GM21390 (cell line): ENCODE results near the gene AATK.
"Not testable (repeated sequence)": the region's sequence is repeated elsewhere in the genome, so short reads cannot be mapped to it uniquely, and the experiment has no call there.

Experiments used
- ATAC-seq: cut with Tn5 transposase; IDR thresholded peaks from one replicate; pipeline ENCODE4 v1.9.1; 2021; ENCODE audit not compliant: unreplicated experiment

AATK gene

DNA sequence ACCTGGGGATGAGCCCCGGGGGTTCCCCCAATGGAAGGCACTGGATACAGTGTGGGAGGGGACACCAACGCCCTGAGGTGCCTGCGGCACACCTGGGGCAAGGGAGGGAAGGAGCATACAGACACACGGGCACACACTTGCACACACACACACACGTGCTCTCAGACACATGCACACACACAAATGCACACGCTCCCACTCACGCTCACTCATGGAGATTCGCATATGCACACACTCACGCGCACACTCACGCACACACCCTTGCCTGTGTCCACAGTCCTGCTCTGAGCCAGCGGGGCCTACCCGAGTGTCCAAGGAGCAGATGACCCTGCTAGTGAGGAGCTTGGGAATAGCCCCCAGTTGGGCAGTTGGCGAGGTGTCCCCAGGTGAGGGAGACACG is 17.4 kb downstream of the AATK start:
- no peak for ATAC-seq

DNA sequence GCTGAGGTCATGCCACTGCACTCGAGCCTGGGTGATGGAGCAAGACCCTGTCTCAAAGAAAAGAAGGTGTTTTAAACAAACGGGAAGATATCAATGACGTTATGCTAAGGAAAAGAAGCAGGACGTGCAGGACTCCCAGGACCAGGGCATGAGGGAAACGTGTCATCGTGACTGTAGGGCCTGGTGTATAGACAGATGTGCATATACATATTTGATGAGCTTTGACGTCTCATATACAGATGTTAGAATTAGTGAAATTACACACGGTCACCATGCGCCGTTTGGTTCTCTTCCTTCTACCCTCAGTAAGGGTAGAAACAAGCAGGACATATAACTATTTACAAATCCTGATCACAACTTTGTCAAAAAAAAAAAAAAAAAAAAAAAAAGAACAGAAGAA is 18.3 kb downstream of the AATK start:
- no peak for ATAC-seq

DNA sequence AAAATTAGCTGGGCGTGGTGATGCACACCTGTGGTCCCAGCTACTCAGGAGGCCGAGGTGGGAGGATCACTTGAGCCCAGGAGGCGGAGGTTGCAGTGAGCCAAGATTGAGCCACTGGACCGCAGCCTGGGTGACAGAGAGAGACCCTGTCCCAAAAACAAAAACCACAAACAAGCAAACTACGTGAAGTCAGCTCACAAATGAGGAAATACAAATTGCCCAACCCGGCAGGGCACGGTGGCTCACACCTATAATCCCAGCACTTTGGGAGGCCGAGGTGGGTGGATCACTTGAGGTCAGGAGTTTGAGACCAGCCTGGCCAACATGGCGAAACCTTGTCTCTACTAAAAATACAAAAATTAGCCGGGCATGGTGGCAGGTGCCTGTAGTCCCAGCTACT is 19.8 kb downstream of the AATK start:
- not testable (repeated sequence) for ATAC-seq

DNA sequence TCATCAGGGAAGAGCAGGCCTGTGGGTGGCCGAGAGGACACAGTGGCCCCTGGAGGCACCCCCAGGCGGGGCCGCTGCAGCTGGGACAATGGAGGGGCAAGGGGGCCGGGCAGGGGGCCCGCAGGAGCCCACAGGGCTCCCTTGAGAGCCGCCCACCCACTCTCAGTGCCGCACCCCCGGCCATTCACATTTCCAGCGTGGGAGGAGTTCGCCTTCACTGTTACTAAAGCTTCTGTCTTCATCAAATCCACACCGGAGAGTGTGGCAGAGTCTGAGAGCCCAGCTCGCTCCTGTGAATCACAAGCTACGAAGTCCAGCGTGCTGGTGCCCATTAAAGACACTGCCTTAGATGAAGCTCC is 21.6 kb downstream of the AATK start:
- ATAC-seq, result no peak

DNA sequence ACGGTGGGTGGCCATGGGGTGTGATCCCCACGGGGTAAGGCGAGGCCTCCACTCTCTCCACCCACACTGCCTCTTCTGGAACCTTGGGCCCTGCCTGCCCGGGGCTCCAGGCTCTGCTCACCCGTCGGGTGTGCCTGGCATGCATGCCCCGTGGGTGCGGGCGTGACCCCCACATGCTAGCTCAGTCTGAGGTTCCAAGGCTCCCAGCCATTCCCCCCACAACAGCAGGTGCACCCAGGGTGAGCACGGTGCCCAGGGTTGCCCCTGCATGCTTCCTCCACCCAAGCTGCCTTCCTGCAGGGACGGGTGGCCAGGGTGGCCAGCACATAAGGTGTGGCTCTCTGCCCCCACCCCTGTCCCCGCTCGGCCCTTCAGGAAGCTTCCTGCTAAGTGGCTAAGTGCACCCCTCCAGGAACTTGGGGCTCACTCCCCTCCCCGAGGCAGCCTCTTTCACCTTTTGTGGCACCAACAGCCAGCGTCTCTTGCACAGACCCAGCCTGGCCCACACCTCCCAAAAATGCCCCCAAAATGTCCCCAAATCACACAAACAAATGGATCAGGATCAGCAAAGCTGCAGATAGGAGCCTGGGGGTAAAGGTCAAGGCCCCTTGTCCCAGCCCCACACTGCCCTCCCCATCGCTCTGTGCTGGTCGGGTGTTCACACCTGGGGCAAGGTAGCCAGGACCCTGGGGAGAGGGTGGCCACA is 22.2 kb downstream of the AATK start:
- no peak for ATAC-seq

DNA sequence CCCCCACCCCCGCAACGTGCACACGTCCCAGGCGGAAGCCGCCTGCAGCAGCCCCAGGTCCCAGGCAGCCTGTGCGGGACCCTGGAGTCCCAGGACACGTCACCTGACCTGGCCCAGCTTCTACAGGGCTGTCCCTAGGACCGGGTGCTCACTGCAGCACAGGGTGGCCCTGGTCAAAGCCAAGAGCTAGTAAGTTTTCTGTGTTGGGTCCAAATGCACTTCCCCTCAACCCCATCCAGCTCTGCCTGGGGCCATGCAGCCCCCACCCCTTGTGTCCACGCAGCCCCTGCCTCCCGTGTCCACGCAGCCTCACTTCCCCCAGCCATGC is 22.9 kb downstream of the AATK start:
- ATAC-seq, result no peak

DNA sequence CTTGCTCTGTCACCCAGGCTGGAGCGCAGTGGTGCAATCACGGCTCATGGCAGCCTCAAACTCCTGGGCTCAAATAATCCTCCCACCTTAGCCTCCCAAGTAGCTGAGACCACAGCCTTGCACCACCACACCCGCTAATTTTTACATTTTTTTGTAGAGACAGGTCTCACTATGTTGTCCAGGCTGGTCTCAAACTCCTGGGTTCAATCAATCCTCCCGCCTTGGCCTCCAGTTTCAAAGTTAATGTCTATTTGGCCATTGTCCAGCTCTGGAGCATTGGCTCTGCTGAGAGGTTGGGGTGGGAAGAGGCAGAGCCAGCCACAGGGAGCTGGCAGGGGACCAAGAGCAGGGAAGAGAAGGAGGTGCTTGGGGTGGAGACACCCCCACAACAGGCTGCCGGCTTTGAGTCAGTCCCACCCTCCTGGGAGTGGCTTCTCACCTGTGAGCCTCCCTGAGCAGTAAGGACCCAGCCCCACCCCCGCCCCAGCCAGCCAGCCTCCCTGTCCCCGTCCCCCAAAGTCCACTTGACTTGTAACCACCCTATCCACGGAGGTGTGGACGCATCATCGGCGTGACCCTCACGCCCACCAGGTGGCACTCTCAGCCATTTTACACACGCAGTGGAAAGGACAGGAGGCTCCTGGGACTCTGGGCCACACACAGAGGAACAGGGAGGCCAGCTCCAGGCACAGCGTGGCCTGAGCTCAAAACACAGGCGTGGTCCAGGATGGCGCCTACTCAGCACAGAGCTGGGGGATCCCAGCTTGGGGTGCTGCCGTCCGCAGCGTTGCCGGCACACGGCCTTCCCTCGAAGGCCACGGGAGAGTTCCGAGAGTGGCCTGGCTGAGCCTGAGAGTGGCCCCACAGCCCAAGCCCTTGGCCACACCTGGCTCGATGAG is 23.5 kb downstream of the AATK start:
- ATAC-seq, result no peak

DNA sequence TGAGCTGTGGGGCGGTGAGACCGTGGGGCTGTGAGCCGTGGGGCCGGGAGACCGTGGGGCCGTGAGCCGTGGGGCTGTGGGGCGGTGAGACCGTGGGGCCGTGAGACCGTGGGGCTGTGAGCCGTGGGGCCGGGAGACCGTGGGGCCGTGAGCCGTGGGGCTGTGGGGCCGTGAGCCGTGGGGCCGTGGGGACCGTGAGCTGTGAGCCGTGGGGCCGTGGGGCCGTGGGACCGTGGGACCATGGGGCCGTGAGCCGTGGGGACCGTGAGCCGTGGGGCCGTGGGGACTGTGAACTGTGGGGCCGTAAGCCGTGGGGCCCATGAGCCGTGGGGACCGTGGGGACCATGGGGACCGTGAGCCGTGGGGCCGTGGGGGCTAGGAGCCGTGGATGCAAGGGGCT is 25.3 kb downstream of the AATK start:
- ATAC-seq, result no peak

DNA sequence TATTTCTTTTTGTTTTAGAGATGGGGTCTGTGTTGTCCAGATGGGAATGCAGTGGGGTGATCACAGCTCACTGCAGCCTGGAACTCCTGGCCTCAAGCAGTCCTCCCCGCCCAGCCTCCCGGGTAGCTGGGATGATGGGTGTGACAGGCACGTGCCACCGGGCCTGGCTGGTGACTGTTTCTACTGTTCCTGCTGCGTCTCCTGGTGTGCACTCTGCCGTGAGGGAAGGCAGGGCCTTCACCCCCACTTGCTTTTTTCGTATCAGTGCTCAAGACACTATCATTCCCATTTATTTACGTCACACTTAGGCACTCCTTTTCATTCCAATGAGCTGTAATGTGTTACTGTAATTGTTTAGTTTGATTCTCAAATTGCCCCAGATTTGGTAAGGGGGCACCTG is 26.0 kb downstream of the AATK start:
- ATAC-seq, result no peak

DNA sequence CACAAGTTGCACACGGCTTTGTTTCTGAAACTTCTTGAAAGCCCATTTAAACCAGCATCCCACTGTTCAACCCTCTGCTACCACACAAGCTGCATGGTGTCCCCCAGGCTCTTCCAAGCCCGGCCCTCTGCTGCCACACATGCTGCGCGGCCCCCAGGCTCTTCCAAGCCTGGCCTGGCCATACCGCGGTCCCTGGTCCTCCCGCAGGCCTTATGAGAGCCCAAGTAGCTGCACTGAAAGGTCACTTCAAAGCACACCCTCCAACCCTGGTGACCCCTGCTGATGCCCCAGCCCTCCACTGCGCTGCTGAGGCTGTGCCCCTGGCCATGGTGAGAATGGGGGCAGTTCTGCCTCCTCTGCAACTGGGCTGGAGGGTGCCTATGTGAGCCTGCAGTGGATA is 26.6 kb downstream of the AATK start:
- no peak for ATAC-seq

DNA sequence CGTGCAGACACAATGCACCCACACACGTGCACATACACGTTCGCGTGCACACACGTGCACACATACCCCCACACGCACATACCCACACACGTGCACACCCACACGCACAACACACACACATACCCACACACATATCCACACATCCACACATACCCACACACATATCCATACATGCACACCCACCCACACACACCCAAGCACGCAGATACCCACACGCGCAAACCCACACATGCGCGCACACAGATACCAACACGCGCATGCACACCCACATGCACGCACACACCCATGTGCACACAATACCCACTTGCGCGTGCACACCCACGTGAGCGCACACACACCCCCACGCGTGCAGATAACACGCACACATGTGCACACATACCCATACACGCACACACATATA is 27.5 kb downstream of the AATK start:
- ATAC-seq, result no peak

DNA sequence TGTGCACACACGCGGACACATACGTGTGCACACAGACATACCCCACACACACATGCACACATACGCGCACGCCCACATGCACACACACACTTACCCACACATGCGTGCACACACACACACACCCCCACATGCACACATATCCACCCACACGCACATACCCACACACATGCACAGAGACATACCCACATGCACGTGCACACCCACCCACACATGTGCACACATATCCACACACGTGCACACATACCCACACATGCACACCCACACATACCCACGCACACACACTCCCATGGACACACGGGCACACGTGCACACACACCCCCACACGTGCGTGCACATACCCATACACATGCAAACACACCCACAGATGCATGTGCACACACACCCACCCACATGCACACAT is 27.9 kb downstream of the AATK start:
- no peak for ATAC-seq

DNA sequence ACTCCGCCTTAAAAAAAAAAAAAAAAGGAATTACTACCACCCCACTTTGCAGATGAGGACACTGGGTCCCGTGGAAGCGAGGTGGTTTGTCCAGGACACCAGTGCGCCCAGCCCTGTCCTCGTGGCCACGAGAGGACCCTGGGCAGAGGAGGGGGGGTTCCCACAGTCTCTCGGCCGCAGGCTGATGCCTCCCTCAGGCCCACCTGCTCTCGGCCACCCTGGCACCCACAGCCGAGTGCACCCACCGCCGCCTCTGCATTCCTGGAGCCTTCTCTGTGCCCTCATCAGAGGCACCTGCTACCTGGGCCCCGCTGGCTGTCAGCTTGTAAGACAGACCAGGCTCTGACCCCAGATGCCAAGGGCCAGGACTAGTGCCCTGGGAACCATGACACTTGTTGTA is 28.8 kb downstream of the AATK start:
- ATAC-seq, result no peak

DNA sequence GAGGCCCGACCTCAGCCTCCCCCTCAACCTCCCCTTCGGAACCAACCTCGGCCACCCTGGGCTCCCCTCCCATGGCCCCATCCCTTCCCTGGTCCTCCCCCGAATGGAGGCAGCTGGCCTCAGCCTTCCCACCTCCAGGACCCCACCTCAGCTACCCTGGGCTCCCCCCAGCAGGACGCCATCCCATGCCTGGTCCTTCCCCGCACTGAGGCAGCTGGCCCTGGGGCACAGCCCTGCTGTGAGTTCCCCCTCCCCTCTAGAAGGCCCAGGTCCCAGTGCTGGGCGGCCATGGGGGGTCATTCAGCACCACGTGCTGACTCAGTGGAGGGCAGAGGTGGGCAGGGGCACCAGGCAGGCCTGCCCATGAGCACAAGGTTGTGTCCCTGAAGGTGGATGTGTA is 29.7 kb downstream of the AATK start:
- ATAC-seq, result no peak

DNA sequence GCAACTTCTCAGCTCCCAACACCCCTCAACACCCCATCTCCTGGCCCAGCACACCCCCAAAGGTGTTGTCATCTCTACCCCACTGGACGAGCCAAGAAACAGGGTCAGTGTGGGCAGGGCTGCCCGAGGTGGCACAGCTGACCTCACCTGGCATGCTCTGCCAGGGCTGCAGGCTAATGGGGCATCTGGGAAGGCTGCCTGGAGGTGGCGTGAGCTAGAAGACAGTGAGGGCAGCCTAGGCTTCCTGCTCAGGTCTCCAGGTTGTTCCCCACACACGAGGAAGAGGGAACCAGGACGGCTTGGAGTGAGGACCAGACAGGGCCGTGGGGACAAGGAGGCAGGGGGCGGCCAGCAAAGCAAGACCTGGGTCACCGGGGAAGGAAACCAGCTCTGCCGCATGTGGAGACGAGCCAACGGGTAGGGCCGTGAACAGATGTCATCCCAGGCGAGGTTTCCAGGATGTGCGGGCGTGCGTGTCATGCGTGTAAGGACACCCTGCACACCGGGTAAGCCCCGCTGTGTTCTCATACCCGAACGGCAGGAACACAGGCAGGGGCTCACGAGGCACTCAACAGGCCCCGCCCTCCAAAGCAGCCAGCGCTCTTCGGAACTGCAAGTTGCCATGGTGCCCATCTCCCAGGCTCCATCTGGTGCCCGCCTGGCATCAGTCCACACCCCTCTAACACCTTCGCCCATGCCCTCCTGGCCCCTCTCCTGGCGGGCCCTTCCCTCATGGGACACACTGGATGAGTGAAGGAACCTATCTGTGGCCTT is 30.3 kb downstream of the AATK start:
- no peak for ATAC-seq

DNA sequence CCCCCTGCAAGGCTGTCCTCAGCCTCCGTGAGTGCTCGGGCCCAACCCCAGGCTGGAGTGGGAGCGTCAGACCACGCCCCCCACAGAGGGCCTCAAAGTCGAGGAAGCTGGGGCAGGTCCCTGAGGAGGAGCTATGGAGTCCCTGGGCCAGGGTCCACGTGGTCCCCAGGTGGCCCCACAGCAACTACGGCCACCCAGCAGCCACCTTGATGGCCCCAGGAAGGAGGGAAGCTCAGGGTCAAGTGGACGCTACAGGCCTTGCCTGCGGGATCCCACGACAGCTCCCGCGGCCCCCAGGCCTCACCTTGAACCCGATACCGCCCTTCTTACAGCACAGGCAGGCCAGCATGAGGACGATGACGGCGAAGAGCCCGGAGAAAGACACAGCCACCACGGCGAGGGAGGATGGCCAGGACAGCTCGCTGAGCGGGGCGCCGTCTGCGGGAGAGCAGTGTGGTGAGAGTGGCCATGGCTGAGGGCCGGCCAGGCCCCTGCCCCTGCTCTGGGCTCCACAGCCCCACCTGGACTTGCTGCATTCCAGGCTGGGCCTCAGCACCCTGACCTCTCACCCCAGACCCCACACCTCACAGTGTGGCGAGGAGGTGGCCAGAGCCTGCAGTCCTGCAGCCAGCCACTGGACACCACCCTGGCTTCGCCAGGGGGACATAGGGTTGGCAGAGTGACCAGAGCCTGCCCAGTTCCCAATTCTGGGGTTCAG is 31.8 kb downstream of the AATK start:
- no peak for ATAC-seq

DNA sequence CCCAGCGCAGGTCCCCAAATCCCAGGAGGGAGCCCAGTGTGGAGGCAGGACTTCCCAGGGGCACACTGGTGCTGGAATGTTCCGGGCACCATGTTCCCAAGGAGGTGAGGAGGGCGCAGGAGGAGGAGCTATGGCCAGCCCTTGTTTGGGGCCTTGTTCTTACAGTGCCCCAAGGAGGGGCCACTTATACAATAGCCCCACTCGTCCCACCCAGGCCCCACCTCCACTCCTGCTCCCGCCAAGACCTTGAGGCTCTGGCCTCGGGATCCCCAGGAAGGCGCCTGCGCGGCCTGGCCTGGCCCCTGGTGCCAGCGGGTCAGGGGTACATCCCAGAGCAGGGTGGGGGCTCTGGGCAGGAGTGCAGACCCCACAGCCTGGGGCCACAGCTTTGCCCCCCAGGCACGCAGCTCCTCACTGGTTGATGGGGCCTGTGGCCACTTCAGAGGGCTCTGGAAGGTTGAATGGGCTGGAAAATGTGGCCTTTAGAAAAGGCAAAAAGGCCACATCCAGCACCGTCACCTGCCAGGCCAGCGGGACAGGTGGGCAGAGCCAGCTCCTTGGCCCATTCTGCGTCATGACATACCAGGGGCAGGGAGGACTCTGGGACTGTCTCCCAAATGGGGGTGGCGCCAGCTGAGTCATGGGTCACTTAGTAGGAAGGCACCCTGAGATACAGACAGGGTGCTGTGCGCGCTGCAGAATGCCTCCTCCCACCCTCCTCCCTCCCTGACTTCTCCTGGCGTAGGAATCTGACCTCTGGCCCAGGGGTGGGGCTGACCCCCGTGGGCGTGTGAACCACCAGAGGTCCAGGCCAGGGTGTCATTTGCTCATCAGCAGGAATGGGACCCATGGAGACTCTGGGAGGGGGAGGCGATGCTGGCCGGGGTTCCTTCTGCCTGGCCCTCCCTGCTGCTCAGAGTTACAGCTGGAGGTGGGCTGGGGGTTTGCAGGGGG is 33.0 kb downstream of the AATK start:
- ATAC-seq, result no peak

DNA sequence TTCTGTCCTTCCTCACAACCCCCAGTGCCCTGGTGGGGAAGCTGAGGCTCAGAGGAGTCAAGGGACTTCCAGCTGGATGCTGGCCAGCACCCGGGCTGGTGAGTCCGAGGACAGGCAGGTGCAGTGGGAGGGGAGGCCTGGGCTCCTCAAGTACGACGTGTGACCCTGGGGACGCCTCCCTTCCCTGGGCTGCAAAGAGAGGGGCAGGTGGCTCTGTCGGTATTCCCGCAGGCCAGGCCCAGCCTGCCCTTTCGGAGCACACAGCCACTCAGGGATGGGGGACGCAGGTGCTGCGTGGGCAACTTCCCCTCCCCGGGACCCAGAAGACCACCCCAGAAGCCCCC is 33.9 kb downstream of the AATK start:
- no peak for ATAC-seq

DNA sequence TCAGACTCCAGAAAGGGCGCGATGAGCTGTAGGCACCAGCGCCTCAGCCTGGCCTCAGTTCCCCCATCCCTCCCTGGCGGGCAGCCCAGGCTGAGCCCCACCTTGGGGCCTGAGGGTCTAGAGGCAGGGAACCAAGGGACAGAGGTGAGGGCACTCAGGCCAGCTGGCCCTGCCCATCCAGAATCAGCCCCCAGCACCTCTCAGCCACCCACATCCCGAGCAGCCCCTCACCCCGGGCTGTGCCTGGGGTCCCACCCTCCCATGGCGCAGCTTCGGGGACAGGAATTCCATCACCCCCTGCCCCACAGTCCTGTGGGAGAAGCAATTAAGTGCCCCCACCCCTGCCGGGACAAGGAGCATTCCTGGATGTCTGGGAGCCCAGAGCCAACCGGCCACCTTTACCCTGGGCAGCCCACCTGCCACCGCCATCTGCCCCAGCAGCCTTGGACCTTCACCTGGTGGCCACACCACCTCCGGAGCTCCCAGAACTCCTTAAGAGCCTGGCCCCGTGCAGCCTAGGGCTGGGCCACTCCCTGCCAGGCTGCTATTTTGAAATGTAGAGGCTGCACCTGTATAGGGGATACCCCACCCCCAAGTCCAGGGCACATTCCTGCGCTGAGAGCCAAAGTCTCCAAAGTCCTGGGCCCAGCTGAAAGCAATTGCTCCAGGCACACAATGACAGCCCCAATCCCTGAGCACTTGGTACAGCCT is 34.4 kb downstream of the AATK start:
- ATAC-seq, result no peak
